ENCODE data around the gene SGMS2. TPM values are rescaled to one million over a fixed set of nuclear protein-coding genes. Genes with fewer than 3 reads are reported as not detected.

The SGMS2 gene
- total RNA-seq, 1 donor from 2014 or later = 0.26 TPM

DNA sequence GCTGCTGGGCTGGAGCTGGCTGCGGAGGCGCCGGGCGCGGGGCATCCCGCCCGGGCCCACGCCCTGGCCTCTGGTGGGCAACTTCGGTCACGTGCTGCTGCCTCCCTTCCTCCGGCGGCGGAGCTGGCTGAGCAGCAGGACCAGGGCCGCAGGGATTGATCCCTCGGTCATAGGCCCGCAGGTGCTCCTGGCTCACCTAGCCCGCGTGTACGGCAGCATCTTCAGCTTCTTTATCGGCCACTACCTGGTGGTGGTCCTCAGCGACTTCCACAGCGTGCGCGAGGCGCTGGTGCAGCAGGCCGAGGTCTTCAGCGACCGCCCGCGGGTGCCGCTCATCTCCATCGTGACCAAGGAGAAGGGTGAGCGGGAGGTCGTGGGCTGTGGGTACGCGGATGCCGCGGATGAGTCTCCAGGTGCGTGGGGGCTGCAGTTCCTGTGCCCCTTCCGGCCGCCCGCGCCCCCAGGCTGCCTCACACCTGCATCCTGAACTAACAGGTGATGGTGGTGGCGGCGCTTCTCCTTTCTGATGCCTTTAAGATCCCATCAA, 107.1 kb downstream of the SGMS2 start:
- peak; percentile 5 for DNase-seq (ENCODE audit: low spot score)
- Mint-ChIP-seq H3K4me3 (ENCODE audit: unreplicated experiment) (peak overlapping the region; percentile 78), H3K27ac (ENCODE audit: unreplicated experiment) (no peak overlapping the region), H3K9me3 (ENCODE audit: unreplicated experiment) (no peaks in the 10 kb centered on the region), H3K4me1 (ENCODE audit: unreplicated experiment) (peaks cover 4% of the 10 kb centered on the region), H3K36me3 (ENCODE audit: low read depth, unreplicated experiment) (no peaks in the 10 kb centered on the region), H3K27me3 (ENCODE audit: unreplicated experiment) (peaks cover 8% of the 10 kb centered on the region)
- TF ChIP-seq CTCF (IDR thresholded peaks at IDR 0.05; ENCODE audit: unreplicated experiment) = no peak

GRCh38 chr4:107935246-107935645, 110.5 kb downstream of the SGMS2 start:
- H3K9me3 Mint-ChIP-seq (ENCODE audit: unreplicated experiment) = no peaks in the 10 kb centered on the region
- no peaks in the 10 kb centered on the region for H3K36me3 Mint-ChIP-seq (ENCODE audit: low read depth, unreplicated experiment)
- no peak for DNase-seq (ENCODE audit: low spot score)
- no peak overlapping the region for H3K27ac Mint-ChIP-seq (ENCODE audit: unreplicated experiment)
- no peak for TF ChIP-seq CTCF (IDR thresholded peaks at IDR 0.05; ENCODE audit: unreplicated experiment)
- H3K4me3 Mint-ChIP-seq (ENCODE audit: unreplicated experiment) = no peak overlapping the region
- H3K4me1 Mint-ChIP-seq (ENCODE audit: unreplicated experiment) = peaks cover 4% of the 10 kb centered on the region
- peaks cover 7% of the 10 kb centered on the region for H3K27me3 Mint-ChIP-seq (ENCODE audit: unreplicated experiment)

GRCh38 chr4:107937040-107937439, 112.3 kb downstream of the SGMS2 start:
- Mint-ChIP-seq H3K4me3 (ENCODE audit: unreplicated experiment) (no peak overlapping the region), H3K27ac (ENCODE audit: unreplicated experiment) (no peak overlapping the region), H3K36me3 (ENCODE audit: low read depth, unreplicated experiment) (no peaks in the 10 kb centered on the region), H3K9me3 (ENCODE audit: unreplicated experiment) (no peaks in the 10 kb centered on the region), H3K4me1 (ENCODE audit: unreplicated experiment) (no peaks in the 10 kb centered on the region), H3K27me3 (ENCODE audit: unreplicated experiment) (peaks cover 6% of the 10 kb centered on the region)
- no peak for TF ChIP-seq CTCF (IDR thresholded peaks at IDR 0.05; ENCODE audit: unreplicated experiment)
- DNase-seq (ENCODE audit: low spot score) = no peak

DNA sequence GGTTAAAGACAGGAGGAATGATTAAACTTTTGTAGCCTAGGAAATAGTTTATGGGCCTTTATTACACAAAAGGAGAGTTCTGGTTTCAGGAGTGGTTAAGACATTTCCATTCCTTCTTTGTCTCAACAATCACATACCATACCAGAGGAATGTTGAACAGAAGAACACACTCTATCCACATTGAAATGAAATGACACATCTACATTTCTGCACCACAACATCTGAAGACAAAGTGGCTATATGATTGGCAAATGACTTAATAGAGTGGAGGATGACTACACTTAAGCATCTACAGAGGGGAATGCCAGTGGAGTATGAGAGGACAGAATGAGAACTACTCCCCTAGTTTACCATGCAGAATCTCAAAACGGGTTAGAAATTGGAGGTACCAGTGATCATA, 114.6 kb downstream of the SGMS2 start:
- no peak for DNase-seq (ENCODE audit: low spot score)
- no peak for TF ChIP-seq CTCF (IDR thresholded peaks at IDR 0.05; ENCODE audit: unreplicated experiment)
- Mint-ChIP-seq H3K4me3 (ENCODE audit: unreplicated experiment) (no peak overlapping the region), H3K36me3 (ENCODE audit: low read depth, unreplicated experiment) (no peaks in the 10 kb centered on the region), H3K27me3 (ENCODE audit: unreplicated experiment) (peaks cover 2% of the 10 kb centered on the region), H3K4me1 (ENCODE audit: unreplicated experiment) (no peaks in the 10 kb centered on the region), H3K27ac (ENCODE audit: unreplicated experiment) (no peak overlapping the region), H3K9me3 (ENCODE audit: unreplicated experiment) (no peaks in the 10 kb centered on the region)

DNA sequence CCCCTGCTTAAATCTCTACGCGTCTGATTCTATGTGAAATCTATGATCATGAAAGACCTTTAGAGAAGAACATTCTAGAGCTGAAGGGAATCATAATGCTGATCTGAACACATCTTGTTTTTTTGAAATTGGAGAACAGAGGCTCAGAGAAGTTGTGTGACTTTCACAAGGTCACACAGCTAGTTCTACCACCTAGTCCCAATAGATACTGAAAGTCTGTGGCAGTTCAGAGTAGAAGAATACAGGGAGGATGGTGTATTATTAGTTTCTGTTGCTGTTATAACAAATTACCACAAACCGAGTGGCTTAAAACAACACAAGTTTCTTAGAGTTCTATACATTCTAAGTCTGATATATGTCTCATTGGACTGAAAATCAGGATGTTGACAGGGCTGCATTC, 121.1 kb downstream of the SGMS2 start:
- no peak overlapping the region for H3K4me3 Mint-ChIP-seq (ENCODE audit: unreplicated experiment)
- H3K9me3 Mint-ChIP-seq (ENCODE audit: unreplicated experiment) = no peaks in the 10 kb centered on the region
- no peaks in the 10 kb centered on the region for H3K36me3 Mint-ChIP-seq (ENCODE audit: low read depth, unreplicated experiment)
- no peaks in the 10 kb centered on the region for H3K4me1 Mint-ChIP-seq (ENCODE audit: unreplicated experiment)
- DNase-seq (ENCODE audit: low spot score) = no peak
- H3K27ac Mint-ChIP-seq (ENCODE audit: unreplicated experiment) = no peak overlapping the region
- no peak for TF ChIP-seq CTCF (IDR thresholded peaks at IDR 0.05; ENCODE audit: unreplicated experiment)
- H3K27me3 Mint-ChIP-seq (ENCODE audit: unreplicated experiment) = no peaks in the 10 kb centered on the region

Measured in endothelial cell (in vitro differentiated cells).